HG03135 (cell line): ENCODE data around the gene CCDC50.

Experiments used
- ATAC-seq: cut with Tn5 transposase; IDR thresholded peaks from one replicate; pipeline ENCODE4 v1.9.1; 2021; ENCODE audit warnings: mild to moderate bottlenecking, moderate library complexity; ENCODE audit not compliant: unreplicated experiment

Gene CCDC50

DNA sequence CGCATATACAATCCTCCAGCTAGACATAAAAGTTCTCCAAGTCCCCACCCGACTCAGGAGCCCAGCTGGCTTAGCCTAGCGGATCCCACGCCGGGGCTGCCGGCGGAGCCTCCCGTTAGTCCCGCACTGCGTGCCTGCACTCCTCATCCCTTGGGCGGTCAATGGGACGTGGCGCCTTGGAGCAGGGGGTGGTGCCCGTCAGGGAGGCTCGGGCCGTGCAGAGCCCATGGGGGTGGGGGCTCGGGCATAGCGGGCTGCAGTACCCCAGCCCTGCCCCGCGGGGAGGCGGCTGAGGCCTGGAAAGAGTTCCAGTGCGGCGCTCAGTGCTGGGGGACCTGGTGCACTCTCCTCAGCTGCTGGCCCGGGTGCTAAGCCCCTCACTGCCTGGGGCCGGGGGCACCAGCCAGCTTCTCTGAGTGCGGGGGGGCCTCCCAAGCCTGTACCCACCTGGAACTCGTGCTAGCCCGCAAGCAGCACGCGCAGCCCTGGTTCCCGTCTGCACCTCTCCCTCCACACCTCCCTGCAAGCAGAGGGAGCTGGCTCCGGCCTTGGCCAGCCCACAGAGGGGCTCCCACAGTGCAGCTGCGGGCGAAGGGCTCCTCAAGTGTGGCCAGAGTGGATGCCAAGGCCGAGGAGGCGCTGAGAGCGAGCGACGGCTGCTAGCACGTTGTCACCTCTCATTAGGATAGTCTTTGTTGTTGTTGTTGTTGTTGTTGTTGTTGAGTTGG, 12.2 kb upstream of the CCDC50 start:
- no peak for ATAC-seq

DNA sequence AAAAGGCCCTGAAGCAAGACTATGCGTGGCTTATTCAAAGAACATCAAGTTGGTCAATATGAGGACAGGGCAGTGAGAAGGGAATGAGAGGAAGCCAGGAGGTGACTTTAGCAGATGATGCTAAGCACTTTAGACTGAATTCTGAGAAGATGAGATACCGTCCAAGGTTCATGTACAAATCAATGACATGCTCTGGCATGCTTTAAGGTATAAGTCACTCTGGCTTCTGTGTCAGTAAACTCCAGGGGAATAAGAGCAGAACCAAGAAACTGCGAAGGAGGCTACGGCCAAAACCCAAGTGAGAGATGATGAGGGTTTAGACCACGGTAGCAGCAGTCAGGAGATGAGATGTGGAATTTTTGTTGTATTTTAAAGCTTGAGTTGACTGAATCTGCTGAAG, 8.9 kb upstream of the CCDC50 start:
- no peak for ATAC-seq

DNA sequence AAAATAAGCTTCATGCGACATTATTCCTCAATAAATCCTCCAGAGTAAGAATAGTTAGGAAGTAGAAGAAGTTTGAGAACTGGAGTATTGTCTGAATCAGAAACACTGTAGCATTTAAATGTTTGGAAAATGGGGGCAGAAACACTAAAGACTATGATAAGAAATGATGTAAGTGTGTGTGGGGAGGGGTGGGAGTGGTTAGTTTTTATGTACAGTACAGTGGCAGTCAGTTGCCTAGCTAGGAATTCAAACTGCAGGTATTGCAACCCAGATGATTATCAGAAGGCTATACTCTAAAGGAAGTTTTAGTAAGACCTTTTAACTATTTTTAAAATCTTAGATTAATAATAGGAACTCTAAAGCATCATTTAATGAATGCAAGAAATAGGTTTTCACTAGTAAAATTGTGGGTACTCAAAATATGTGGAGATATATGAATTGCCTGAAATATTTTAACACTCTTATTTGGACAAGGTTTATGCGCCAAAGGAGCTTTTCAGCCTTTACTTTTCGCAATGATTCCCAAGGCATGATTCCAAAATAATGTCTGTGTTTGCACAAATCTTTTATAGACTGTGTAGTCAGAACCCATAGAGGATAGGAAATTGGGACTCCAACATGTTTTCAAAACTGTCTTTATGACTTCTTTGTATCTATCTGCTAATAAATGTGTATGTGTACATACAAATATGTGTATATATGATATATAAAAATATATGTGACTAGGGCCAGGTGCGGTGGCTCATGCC, 8.0 kb upstream of the CCDC50 start:
- no peak for ATAC-seq

GRCh38 chr3:191324936-191325335, 4.3 kb upstream of the CCDC50 start:
- ATAC-seq: no peak

- ATAC-seq: no peak
These were observed 1.7 kb upstream of the CCDC50 start for GRCh38 chr3:191327526-191327925.

GRCh38 chr3:191328383-191328961, 722 bp upstream of the CCDC50 start:
- no peak for ATAC-seq

DNA sequence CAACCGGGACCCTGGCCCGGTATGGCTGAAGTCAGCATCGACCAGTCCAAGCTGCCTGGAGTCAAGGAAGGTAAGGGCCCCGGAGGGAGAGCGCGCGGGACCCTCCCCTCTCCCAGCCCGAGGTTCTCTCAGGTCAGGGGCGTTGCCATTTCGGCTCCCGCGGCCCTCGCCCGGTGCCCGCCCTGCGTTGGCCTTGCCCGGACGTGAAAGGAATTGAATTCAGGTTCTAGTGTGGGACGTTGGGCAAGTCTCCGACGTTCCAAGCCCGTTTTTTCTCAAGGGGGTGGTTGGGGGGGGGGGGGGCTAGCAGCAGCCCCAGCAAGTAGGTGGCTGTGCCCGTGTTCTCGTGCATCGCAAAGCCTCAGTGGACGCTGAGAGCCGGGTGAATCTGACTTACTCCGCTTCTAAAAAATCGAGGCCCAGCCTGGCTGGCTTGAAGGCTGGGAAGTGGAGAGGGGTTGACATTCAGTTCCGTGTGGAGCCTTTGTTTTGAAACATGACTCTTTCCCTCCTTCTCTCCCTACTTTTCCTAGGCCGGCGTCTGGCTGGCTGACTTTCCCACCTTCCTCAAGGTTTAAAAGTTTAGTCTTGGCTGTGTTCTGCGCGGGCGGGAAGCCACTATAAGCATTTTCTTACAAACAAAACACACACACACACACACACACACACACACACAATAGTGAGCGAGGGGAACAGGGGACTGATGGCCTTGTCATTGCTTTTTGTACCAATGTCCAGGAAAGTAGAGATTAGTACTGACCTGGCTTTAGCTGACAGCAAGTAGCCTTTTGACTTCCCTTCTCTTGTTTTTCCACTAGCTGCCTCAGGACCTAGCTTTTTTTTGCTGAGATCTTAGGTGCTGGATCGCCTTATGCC, 698 bp downstream of the CCDC50 start, which contains the start of gene UTS2B:
TSS of gene UTS2B (minus strand) at position 873 of the 876 bp plus-strand sequence. CDS start 48,337 bp downstream, outside the sequence.
- peak; percentile 30 for ATAC-seq

DNA sequence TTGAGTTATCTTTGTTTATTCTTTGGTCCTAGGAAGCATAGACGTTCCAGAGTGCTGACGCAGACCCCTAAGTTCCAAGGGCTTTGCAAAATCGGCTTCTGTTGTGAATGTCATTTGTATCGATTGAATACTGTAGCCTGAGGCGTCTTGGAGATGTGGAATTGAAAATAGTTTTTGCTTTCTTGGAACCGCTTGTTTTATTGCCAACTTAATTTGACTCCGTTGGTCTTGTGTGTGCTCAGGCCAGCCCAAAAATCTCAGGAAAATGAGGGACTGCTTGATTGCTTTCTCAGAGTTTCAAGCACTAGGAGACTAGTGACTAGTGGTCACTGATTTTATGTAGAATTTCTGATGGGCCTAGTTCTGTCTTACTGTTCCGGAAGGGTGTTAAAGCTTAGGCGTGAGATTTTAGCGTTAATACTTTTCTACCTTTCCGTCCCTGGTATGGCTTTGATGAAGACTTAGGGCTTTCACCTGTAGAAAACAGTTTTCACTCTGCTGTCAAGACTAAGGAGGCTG, 1.4 kb downstream of the CCDC50 start:
- no peak for ATAC-seq

DNA sequence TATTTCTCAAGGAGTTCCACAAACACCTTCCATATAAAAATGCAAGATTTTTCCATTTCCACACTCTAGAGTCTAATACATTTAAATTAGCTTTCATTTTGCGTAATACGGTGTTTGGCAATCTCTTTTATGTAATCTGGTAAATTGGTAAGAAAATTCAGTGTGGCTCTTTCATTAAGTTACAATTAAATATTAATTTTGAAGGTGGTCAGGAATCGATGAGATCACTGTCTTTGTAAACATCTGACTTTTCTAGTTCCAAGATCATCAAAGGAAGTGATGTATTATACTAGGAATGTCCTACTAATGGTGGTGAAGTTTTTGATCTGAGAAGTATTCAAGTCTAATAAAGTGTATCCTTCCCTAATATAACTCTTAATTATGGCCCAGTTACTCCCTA, 2.2 kb downstream of the CCDC50 start:
- ATAC-seq: no peak

- ATAC-seq: no peak
These were observed 4.2 kb downstream of the CCDC50 start for GRCh38 chr3:191333298-191333880.

DNA sequence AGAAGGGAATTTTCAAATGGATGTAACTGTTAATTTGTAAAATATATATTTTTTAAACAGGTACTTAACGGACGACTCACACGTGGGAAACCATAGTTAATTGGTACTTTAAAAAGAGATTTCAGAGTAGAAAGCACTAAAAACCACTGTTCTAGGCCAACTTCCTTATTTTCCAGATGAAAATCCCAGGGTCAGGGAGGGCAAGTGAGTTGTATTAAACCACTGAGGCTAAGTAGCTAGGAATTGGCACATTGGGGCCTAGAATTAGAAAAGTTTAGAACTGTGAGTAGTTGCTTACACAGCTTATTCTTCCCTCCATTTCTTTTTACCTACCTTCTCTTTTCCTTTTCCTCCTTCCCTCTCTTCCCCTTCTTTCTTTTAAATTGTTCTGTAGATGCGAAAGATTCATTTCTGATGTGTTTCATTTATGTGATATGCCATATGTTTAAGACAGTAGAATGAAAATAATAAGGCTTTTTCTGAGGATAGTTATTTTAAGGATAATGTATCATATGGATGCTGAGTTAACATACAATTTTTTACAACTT, 5.2 kb downstream of the CCDC50 start:
- ATAC-seq: no peak

DNA sequence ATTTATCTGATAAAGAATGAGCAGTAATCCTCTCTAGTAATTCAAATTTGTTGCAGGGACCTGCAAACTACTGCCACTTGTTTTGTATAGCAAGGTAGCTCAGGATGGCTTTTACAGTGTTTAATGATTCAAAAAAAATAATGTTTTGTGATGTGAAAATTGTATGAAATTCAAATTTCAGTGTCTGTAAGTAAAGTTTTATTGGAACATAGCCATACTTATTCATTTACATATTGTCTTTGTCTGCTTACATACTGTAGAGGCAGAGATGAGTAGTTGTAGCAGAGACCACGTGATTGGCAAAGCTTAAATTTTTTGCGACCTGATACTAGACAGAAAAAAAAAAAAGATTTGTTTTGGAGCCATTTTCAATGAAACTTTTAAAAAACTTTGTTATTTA, 7.6 kb downstream of the CCDC50 start:
- ATAC-seq: no peak

DNA sequence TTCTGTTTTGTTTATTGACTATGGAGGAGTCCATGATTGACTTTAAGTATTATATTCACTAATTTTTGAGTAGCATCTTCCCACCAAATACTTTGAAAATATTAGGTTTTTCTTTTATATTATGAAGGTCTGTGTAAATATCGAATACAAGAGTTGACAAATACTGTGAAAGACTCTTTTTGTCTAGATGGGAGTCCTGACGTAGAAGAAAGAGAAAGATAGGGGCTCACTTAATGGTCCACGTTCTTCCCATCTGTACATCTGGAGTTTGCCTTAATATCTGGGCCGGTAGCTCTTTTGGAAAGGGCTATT, 8.9 kb downstream of the CCDC50 start:
- ATAC-seq: no peak

- ATAC-seq: no peak
These were observed 10.2 kb downstream of the CCDC50 start for GRCh38 chr3:191339316-191339917.

DNA sequence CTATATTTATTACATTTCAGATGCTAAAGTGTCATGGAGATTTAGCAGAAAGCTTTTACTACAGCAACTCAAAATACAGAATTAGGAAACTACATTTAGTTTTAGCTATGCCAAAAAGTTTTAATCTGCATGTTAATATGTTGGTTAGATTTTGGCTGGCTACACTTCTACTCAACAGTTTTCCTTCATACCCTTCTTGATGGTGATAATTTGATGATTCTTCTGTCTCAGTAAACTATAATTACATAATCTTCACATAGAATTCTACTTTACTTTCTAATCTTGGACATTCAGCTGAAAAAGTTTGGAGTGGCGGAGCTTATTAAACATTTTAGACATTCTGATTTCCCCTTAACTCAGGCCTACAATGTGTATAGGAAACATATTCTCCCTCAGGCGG, 11.2 kb downstream of the CCDC50 start:
- no peak for ATAC-seq

GRCh38 chr3:191340966-191341365, 11.8 kb downstream of the CCDC50 start:
- peak; percentile 51 for ATAC-seq

DNA sequence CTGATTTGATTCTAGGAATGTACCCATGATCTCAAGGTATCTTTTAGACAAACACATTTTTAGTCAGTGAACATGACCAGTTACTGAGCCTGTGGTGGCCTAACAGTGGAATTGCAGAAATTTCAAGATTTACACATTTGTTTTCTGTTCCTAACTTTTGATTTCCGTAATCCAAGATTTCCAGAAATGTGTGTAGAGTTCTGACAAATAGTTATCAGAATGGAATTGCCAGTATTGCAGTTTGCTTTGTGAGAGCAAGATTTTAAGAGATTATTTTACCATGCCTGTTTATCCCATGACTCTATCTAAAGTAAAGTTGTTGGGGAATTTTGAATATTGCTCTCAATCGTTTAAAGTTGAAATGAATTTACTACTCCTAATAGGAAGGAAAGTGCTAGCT, 12.8 kb downstream of the CCDC50 start:
- no peak for ATAC-seq

GRCh38 chr3:191342411-191342810, 13.2 kb downstream of the CCDC50 start:
- ATAC-seq: no peak

DNA sequence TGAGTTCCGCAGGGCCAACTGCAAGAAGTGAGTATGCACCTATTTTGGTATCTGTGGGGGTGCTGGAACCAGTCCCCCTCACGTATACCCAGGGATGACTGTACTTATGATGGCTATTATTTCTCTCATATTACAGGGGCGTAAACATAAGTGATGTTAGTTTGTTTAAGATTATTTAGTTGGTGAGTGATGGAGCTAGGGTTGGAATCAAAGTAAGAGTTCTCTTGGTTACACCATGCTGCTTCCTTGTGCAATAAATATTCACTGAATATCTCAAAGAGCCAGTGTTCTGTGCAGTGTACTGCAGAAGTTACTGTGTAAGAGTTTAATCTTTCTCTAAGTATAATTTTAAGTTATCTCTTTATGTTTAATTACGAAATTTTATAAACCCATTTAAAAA, 13.9 kb downstream of the CCDC50 start:
- no peak for ATAC-seq

- no peak for ATAC-seq
These were observed 14.7 kb downstream of the CCDC50 start for GRCh38 chr3:191343913-191344312.
